Epithelial cell of esophagus (primary cell): ENCODE measurements around the gene PAQR8.

Source experiments
- DNase-seq: peaks from one replicate; pipeline ENCODE4 v3.0.0; 2010; ENCODE audit warnings: low read depth
- H3K4me3 ChIP-seq: 2 replicates; pipeline ENCODE4 v1.5.1; 2011; ENCODE audit warnings: mild to moderate bottlenecking, low read length, control low read depth
- TF ChIP-seq, protein P1 (sequence below): IDR thresholded peaks from 2 replicates; pipeline ENCODE4 v1.5.1; 2011; ENCODE audit warnings: low read depth, mild to moderate bottlenecking, low read length, control low read depth, inconsistent platforms; ENCODE audit not compliant: insufficient read depth; ENCODE audit errors: missing control alignments

The PAQR8 gene

DNA sequence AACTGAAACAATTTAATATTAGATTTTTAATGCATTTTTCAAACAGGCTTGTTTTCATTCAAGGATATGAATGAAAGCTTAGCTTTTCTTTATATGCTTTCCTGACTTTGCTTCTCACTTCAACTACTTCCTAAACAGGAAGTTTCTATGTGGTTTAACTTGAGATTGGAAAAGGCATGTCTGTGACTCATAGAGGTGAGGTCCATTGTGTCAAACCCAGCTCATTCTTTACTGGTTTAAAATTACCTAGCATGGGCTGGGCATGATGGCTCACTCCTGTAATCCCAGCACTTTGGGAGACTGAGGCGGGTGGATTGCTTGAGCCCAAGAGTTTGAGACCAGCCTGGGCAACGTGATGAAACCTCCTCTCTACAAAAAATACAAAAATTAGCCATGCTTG lies 92.6 kb downstream of the PAQR8 start:
- H3K4me3 ChIP-seq, result no peak overlapping the region
- peak; percentile 89 for DNase-seq
- TF ChIP-seq, protein P1, sequence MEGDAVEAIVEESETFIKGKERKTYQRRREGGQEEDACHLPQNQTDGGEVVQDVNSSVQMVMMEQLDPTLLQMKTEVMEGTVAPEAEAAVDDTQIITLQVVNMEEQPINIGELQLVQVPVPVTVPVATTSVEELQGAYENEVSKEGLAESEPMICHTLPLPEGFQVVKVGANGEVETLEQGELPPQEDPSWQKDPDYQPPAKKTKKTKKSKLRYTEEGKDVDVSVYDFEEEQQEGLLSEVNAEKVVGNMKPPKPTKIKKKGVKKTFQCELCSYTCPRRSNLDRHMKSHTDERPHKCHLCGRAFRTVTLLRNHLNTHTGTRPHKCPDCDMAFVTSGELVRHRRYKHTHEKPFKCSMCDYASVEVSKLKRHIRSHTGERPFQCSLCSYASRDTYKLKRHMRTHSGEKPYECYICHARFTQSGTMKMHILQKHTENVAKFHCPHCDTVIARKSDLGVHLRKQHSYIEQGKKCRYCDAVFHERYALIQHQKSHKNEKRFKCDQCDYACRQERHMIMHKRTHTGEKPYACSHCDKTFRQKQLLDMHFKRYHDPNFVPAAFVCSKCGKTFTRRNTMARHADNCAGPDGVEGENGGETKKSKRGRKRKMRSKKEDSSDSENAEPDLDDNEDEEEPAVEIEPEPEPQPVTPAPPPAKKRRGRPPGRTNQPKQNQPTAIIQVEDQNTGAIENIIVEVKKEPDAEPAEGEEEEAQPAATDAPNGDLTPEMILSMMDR, result no peak

GRCh38 chr6:52457096-52457495 lies 95.1 kb downstream of the PAQR8 start:
- TF ChIP-seq, protein P1, result no peak
- DNase-seq, result peak; percentile 16
- H3K4me3 ChIP-seq, result no peak overlapping the region
